ENCODE results near the gene ANKRD13D. TPM values are rescaled to one million over a fixed set of nuclear protein-coding genes. Genes with fewer than 3 reads are reported as not detected.

The ANKRD13D gene
- total and polyA plus RNA-seq, 2 of the 8 experiments (the other 6 are each of a cell fraction or from before 2014, with no cell fraction given): 24.9 to 26.5 TPM

DNA sequence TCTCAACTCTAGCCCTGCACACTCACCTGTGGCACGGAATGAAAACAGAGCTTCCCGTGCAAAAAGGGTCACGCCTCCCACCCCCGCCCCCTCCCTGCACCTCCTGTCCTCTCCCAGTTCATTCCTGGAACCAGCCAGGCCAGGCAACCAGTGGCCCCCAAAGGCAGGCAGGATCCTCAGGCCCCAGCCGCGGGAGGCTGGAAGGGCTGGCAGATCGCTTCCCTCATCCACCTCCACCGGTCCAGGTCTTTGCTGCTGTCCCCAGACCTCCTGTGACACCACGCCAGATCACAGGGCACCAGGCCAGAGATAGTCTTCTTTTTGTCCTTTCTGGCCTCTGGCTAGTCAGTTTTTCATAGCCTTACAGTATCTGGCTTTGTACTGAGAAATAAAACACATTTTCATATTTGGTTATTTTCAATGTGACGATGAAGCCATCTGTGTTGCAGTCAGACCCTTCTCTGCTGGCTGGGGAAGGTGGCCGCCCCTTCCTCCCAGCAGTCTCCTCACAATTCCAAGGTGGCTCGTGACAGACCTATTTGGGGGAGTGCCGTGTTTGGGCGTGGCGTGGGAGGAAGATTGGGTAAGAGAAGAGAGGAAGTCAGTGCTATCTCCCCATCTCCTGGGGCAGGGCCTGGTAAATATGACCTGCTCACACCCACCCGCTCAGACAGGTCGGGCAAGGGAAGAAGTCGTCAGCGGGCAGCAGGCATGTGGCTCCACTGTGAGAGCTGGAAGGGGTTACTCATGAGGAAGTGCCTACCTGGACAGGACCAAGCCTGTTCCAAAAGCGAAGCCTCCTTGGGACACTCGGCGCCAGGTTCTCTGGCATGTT is 23.3 kb downstream of the ANKRD13D start:
- no peaks in the 10 kb centered on the region for H3K79me1 ChIP-seq (ENCODE audit: low read depth, low read length)
- H3K4ac ChIP-seq (replicated peaks; ENCODE audit: insufficient read length, low read depth, low read length): no peak overlapping the region
- H4K91ac ChIP-seq (replicated peaks; ENCODE audit: insufficient read length, low read length): no peak overlapping the region
- 88% methylated on average over 18 of the region's 22 CpGs; no CpG with 5 or more reads in 1 of the 2 experiments for WGBS, 2 experiments (ENCODE audit: extremely low coverage in 1 of 2, insufficient coverage in 1 of 2, insufficient read length in 1 of 2, insufficient replicate concordance in 2 of 2, low coverage in 1 of 2, low lambda C conversion rate in 2 of 2, missing lambda C conversion rate in 1 of 2)
- CTCF ChIA-PET (ENCODE audit: partially characterized antibody): interaction anchor here (0.6 to 11.4 kb wide), 8 partner anchors 11 to 261 kb away, joined by 3 to 186 read pairs (median 4); partner anchors contain the start of gene GRK2
- H3K4me2 ChIP-seq (ENCODE audit: insufficient read depth in 1 of 2, low read depth in 2 of 2, low read length in 2 of 2): no peak overlapping the region
- no peak overlapping the region for H2BK20ac ChIP-seq (ENCODE audit: low read length)
- no peak for DNase-seq (ENCODE audit: low read depth in 1 of 2, low spot score in 2 of 2)
- H3K27me3 ChIP-seq (replicated peaks in 1 of 4; ENCODE audit: control insufficient read depth in 3 of 4, extremely low read depth in 1 of 4, insufficient read depth in 3 of 4, low read length in 3 of 4): no peaks in the 10 kb centered on the region; a peak in 1 of 7 replicates
- no peak overlapping the region for H2BK5ac ChIP-seq (ENCODE audit: low read depth, low read length)
- no peak overlapping the region for H3K14ac ChIP-seq (ENCODE audit: insufficient read length)
- peaks cover 3% of the 10 kb centered on the region; the same call in 1 of the 2 replicates for H3K23me2 ChIP-seq (ENCODE audit: low read depth, low read length)
- H3K27ac ChIP-seq (ENCODE audit: low read depth, low read length): no peak overlapping the region
- H3K79me2 ChIP-seq (ENCODE audit: control insufficient read depth in 1 of 2, insufficient read depth in 2 of 2, low read length in 2 of 2): no peaks in the 10 kb centered on the region
- H3K23ac ChIP-seq (ENCODE audit: insufficient read length): no peak overlapping the region
- H2AK5ac ChIP-seq (ENCODE audit: low read depth, low read length): no peak overlapping the region
- H2BK120ac ChIP-seq (replicated peaks; ENCODE audit: low read depth, low read length): no peak overlapping the region
- POLR2A ChIA-PET (ENCODE audit: partially characterized antibody): interaction anchor here (0.6 to 1.4 kb wide), 3 partner anchors 11 to 408 kb away, joined by 3 to 4 read pairs (median 4); no protein-coding TSS in a partner anchor
- H2BK15ac ChIP-seq (ENCODE audit: low read length): no peak overlapping the region
- no peak for FAIRE-seq
- H2AFZ ChIP-seq (ENCODE audit: low read length): no peak overlapping the region
- no peaks in the 10 kb centered on the region for H3K9me3 ChIP-seq (ENCODE audit: insufficient read depth in 2 of 2, low read depth in 1 of 2, low read length in 1 of 2)
- no peaks in the 10 kb centered on the region; a peak in 1 of 7 replicates for H3K4me1 ChIP-seq (replicated peaks in 1 of 4; ENCODE audit: control insufficient read depth in 3 of 4, insufficient read depth in 4 of 4, low read length in 3 of 4)
- no peak overlapping the region; the same call in 1 of the 2 replicates for H4K8ac ChIP-seq (ENCODE audit: extremely low read depth, insufficient read depth, low read length)
- no peak overlapping the region for H4K5ac ChIP-seq (ENCODE audit: insufficient read length, low read depth, low read length)
- no peak overlapping the region for H3K4me3 ChIP-seq (ENCODE audit: extremely low read depth in 1 of 4, insufficient read depth in 2 of 4, low read depth in 3 of 4, low read length in 4 of 4)
- H2BK12ac ChIP-seq (ENCODE audit: low read depth, low read length): no peak overlapping the region
- TF ChIP-seq CEBPB (IDR thresholded peaks at IDR 0.05; ENCODE audit: low read depth, low read length): no peak
- no peak for TF ChIP-seq GABPA (IDR thresholded peaks at IDR 0.05; ENCODE audit: borderline replicate concordance, insufficient read depth, low read length)
- no peak for TF ChIP-seq ZNF274 (IDR thresholded peaks at IDR 0.05; ENCODE audit: borderline replicate concordance, extremely low read depth, low read length)
- no peak for TF ChIP-seq BACH1 (IDR thresholded peaks at IDR 0.05; ENCODE audit: low read length)
- no peak for TF ChIP-seq CTBP2 (IDR thresholded peaks at IDR 0.05; ENCODE audit: borderline replicate concordance, insufficient read depth, insufficient read length, low read length)
- TF ChIP-seq HDAC6 (IDR thresholded peaks at IDR 0.05; ENCODE audit: low read depth, low read length): no peak
- TF ChIP-seq NRF1 (IDR thresholded peaks at IDR 0.05; ENCODE audit: low read depth, low read length): no peak
- TF ChIP-seq SRF (IDR thresholded peaks at IDR 0.05; ENCODE audit: low read depth, low read length): no peak
- no peak for TF ChIP-seq CREB1 (IDR thresholded peaks at IDR 0.05)
- H3K9ac ChIP-seq (replicated peaks in 1 of 4; ENCODE audit: extremely low read depth in 1 of 4, low read depth in 3 of 4, low read length in 3 of 4): no peak overlapping the region
- peaks cover 0 to 4% (median 0%) of the 10 kb centered on the region in 4 experiments; a peak in 2 of 8 replicates for H3K36me3 ChIP-seq (ENCODE audit: control insufficient read depth in 2 of 4, insufficient read depth in 4 of 4, low read length in 3 of 4)
- H3K56ac ChIP-seq (replicated peaks; ENCODE audit: insufficient read length, low read depth, low read length): no peak overlapping the region
- H4K20me1 ChIP-seq (replicated peaks in 1 of 2; ENCODE audit: control insufficient read depth in 1 of 2, insufficient read depth in 2 of 2, low read length in 2 of 2): peaks cover 0 to 2% of the 10 kb centered on the region in 2 experiments
- no peak overlapping the region for H3K18ac ChIP-seq (ENCODE audit: extremely low read depth, low read length)
